Right cardiac atrium (tissue), 5 donors: Measurements from ENCODE around the gene UBTD1. TPM values are rescaled to one million over a fixed set of nuclear protein-coding genes. Genes with fewer than 3 reads are reported as not detected.
"Not testable (repeated sequence)": the region's sequence is repeated elsewhere in the genome, so short reads cannot be mapped to it uniquely, and the experiment has no call there.

Source experiments
- ATAC-seq, 2 donors: fragments of 200-7000 bp; cut with Tn5 transposase; one replicate each; pipeline versions ENCODE4 v1.8.0 to v1.9.1; 2020; ENCODE audit warnings: moderate library complexity in 2 of 2, mild to moderate bottlenecking in 1 of 2
- DNase-seq, 3 donors: peaks; one replicate each; pipeline ENCODE4 v3.0.0-alpha.2; 2020
- H3K27ac ChIP-seq: one replicate; pipeline ENCODE4 v1.5.1; 2013; ENCODE audit warnings: mild to moderate bottlenecking, low read length, control low read depth, moderate library complexity
- H3K27me3 ChIP-seq: one replicate; pipeline ENCODE4 v1.6.1; 2013; ENCODE audit not compliant: control insufficient read depth, insufficient read depth
- H3K4me1 ChIP-seq: one replicate; pipeline ENCODE4 v1.6.1; 2013; ENCODE audit warnings: low read length; ENCODE audit not compliant: control insufficient read depth, insufficient read depth
- H3K4me3 ChIP-seq: one replicate; pipeline ENCODE4 v1.5.1; 2013; ENCODE audit warnings: low read length, control low read depth
- H3K9me3 ChIP-seq: one replicate; pipeline ENCODE4 v1.6.1; 2013; ENCODE audit warnings: low read length; ENCODE audit not compliant: control insufficient read depth
- WGBS: extraction: QIAGEN DNeasy Blood & Tissue Kit; methylation state at CpG from one replicate; pipeline ENCODE4 v1.1.7; 2013; 5-methylcytosine and 5-hydroxymethylcytosine counted together
- intact Hi-C, 4 donors: fragments of 100-400 bp; cut with DNase I; formaldehyde crosslinking; loops; one replicate each; pipeline versions ENCODE4 v1.11.0 to v1.14.0; 2022 to 2023
- polyA plus RNA-seq: library from polyadenylated mRNA; stranded (reverse); fragments of 200-250 nt; gene quantifications from one replicate; pipeline ENCODE4 v1.2.3, GENCODE V29; 2013
- total RNA-seq, 4 donors: library from RNA; stranded (reverse); fragmentation: NEBNext Ultra II Directional; extraction: Animal tissue kit (Norgen Biotek cat#: 25700); gene quantifications; one replicate each; pipeline ENCODE4 v1.2.1, GENCODE V29; 2021
- donor health status: healthy with polysubstance abuse.
- donor health status: DM: no; HTN: yes; CAD: no.
- donor health status: DM: no; HTN: no; CAD: no.
- donor health status: DM: no; HTN: yes; CAD: no; lungs with severe emphysema.
- donor health status: DM: yes; HTN: yes; CAD: no.

The UBTD1 gene
- total and polyA plus RNA-seq, 5 donors: 24.8 to 42.1 (median 26.6) TPM

DNA sequence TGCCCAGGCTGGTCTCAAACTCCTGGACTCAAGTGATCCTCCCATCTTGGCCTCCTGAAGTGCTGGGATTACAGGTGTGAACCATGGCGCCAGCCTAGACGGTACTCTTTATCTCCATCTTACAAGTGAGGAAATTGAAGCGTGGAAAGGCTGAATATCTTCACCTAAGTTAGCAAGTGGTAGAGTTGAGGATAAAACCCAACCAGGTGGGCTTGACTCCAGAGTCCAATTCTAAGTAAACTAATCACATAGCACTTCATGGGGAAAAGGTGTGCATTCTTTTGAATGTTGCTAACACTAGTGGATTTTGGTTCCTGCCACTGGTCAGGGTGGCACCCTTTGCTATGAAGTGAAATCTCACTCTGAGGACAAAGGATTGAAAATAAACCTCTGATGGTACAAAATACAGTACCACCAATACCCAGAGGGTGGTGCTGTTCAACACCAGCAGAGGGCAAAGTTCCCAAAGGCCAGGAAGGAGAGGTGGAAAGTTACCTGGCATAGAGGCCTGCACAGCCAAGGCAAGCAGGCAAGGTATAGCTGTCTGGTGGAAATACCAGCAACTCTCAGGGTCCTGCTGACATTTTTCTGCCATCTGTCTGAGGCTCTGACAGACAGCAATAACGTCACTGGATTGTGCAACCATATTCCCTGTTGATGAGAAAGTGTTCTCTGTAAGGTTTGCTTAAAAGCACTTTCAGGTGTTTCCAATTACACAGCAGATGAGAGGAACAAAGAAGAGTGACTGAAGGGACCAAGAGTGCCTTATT is 35.2 kb upstream of the UBTD1 start:
- Histone ChIP-seq H3K4me1 (peaks cover 6% of the 10 kb centered on the region), H3K27me3 (no peaks in the 10 kb centered on the region), H3K27ac (no peak overlapping the region), H3K9me3 (no peaks in the 10 kb centered on the region), H3K4me3 (no peak overlapping the region)
- WGBS: 71% methylated on average over 4 of the region's 4 CpGs
- ATAC-seq (peak; percentile 42 to 46), DNase-seq (no peak)
- intact Hi-C loops: loop anchor here (5.0 to 10.0 kb wide), 2 partner anchors 89 to 91 kb away; no protein-coding TSS in a partner anchor

GRCh38 chr10:97464226-97464625 is 34.5 kb upstream of the UBTD1 start:
- ATAC-seq: peak in 1 of 2 donors; percentile 4

GRCh38 chr10:97465982-97466381 is 32.7 kb upstream of the UBTD1 start:
- Histone ChIP-seq H3K9me3 (no peaks in the 10 kb centered on the region), H3K27ac (peak overlapping the region; percentile 45)

More at GRCh38 chr10:97464226-97464625, 34.5 kb upstream of the UBTD1 start:
- no peak overlapping the region for H3K4me3 ChIP-seq
- no peaks in the 10 kb centered on the region for H3K9me3 ChIP-seq
- WGBS: 76% methylated on average over 1 of the region's 1 CpG
- no peaks in the 10 kb centered on the region for H3K27me3 ChIP-seq
- H3K27ac ChIP-seq: no peak overlapping the region
- intact Hi-C loops: loop anchor here (5.0 to 10.0 kb wide), 2 partner anchors 88 to 91 kb away; no protein-coding TSS in a partner anchor
- peaks cover 6% of the 10 kb centered on the region for H3K4me1 ChIP-seq
- no peak for DNase-seq

DNA sequence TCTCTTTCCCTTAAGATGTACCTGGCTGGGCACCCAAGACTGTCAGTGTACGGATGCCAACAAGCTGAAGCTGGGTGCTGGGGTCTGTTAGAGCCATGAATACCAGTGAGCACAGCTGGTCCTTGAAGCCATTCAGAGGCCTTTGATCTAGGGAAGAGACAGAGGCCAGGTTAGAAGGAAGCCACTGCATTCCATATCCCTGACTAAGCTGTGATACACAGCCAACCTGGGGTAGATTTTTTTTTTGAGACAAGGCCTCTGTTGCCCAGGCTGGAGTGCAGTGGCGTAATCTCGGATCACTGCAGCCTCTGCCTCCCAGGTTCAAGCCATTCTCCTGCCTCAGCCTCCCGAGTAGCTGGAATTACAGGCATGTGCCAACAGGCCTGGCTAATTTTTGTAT is 32.0 kb upstream of the UBTD1 start:
- intact Hi-C loops: loop anchor here in 1 of 4 donors (10.0 kb wide), 1 partner anchor 88 kb away; no protein-coding TSS in a partner anchor
- no peak overlapping the region for H3K4me3 ChIP-seq
- WGBS: 90% methylated on average over 4 of the region's 4 CpGs
- no peak for DNase-seq
- peaks cover 6% of the 10 kb centered on the region for H3K4me1 ChIP-seq
- no peak for ATAC-seq
- H3K27me3 ChIP-seq: no peaks in the 10 kb centered on the region
- H3K27ac ChIP-seq: no peak overlapping the region
- no peaks in the 10 kb centered on the region for H3K9me3 ChIP-seq

More at GRCh38 chr10:97465982-97466381, 32.7 kb upstream of the UBTD1 start:
- no peak for DNase-seq
- ATAC-seq: peak in 1 of 2 donors; percentile 37
- H3K4me1 ChIP-seq: peaks cover 6% of the 10 kb centered on the region
- no peaks in the 10 kb centered on the region for H3K27me3 ChIP-seq
- 77% methylated on average over 7 of the region's 7 CpGs for WGBS
- no peak overlapping the region for H3K4me3 ChIP-seq
- intact Hi-C loops: loop anchor here in 1 of 4 donors (10.0 kb wide), 1 partner anchor 89 kb away; no protein-coding TSS in a partner anchor

DNA sequence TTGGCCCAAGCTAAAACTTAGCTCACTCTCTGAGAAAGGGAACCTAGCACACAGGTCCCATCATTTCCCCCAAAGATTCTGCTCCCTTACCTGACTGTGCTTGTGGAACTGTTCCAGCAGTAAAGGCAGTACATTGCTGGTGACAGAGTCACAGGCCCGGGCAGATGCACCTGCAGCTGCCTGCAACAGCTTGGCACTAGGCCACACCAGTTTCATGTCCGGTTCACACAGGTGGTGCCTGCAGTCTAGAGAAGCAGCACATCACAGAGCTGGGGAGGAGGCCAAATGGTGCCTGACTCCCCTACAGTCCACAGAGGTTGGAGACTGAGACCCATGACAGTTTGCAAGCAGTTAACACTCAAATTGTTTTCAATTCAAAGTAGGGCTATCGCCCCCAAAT is 30.6 kb upstream of the UBTD1 start:
- no peaks in the 10 kb centered on the region for H3K27me3 ChIP-seq
- H3K9me3 ChIP-seq: no peaks in the 10 kb centered on the region
- DNase-seq: no peak
- H3K27ac ChIP-seq: no peak overlapping the region
- WGBS: 83% methylated on average over 3 of the region's 3 CpGs
- H3K4me3 ChIP-seq: no peak overlapping the region
- peaks cover 6% of the 10 kb centered on the region for H3K4me1 ChIP-seq
- no peak for ATAC-seq
- intact Hi-C loops: loop anchor here in 1 of 4 donors (10.0 kb wide), 1 partner anchor 87 kb away; no protein-coding TSS in a partner anchor

DNA sequence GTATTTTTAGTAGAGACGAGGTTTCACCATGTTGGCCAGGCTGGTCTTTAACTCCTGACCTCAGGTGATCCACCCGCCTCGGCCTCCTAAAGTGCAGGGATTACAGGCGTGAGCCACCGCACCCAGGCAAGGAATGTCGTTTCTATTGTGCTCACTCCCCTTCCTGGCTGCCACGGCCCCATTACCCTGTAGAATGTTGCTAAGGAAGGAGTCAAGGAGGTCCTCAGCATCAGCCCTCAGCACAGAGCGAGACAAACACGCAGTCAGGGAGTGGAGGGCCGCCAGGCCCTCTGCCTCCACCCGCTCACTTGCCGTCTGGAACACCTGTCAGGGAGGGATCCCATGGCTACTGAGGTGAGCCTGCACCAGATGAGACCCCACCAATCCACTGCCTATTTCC is 29.9 kb upstream of the UBTD1 start:
- intact Hi-C loops: loop anchor here in 1 of 4 donors (10.0 kb wide), 1 partner anchor 86 kb away; no protein-coding TSS in a partner anchor
- H3K27ac ChIP-seq, H3K4me1 ChIP-seq, H3K27me3 ChIP-seq, H3K4me3 ChIP-seq, DNase-seq, ATAC-seq, H3K9me3 ChIP-seq: not testable (repeated sequence)
- WGBS: 96% methylated on average over 12 of the region's 12 CpGs

DNA sequence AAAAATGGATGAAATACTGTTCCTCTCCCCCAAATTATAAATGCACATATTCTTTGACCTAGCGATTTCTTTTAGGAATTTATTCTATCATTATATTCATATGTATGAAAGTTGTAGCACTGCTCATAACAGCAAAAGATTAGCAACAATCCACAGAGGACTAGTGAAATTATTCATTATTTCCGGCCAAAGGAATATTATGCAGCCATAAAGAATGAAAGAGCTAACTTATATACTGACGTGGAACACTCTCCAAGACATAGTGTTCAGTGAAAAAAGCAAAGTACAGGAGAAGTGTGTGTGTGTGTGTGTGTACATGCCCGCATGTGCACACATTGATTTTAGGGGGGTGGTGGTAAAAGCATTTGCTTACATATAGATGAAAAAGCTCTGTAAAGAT is 23.8 kb upstream of the UBTD1 start:
- intact Hi-C loops: no loop called here
- Histone ChIP-seq H3K9me3 (no peaks in the 10 kb centered on the region), H3K4me1 (peaks cover 3% of the 10 kb centered on the region), H3K27me3 (no peaks in the 10 kb centered on the region), H3K4me3 (no peak overlapping the region), H3K27ac (no peak overlapping the region)
- no peak for DNase-seq
- no peak for ATAC-seq
- WGBS: 97% methylated on average over 4 of the region's 4 CpGs

GRCh38 chr10:97475936-97476594 is 22.7 kb upstream of the UBTD1 start:
- peaks cover 3% of the 10 kb centered on the region for H3K4me1 ChIP-seq
- no peak overlapping the region for H3K27ac ChIP-seq
- intact Hi-C loops: no loop called here
- ATAC-seq: peak; percentile 63 to 71
- H3K9me3 ChIP-seq: no peaks in the 10 kb centered on the region
- DNase-seq: no peak
- WGBS: 67% methylated on average over 2 of the region's 2 CpGs
- H3K27me3 ChIP-seq: no peaks in the 10 kb centered on the region
- H3K4me3 ChIP-seq: no peak overlapping the region

GRCh38 chr10:97479410-97479809 is 19.3 kb upstream of the UBTD1 start:
- H3K4me1 ChIP-seq, DNase-seq, H3K4me3 ChIP-seq, H3K9me3 ChIP-seq, H3K27me3 ChIP-seq, ATAC-seq, intact Hi-C loops, H3K27ac ChIP-seq: not testable (repeated sequence)
- WGBS: 91% methylated on average over 4 of the region's 4 CpGs

DNA sequence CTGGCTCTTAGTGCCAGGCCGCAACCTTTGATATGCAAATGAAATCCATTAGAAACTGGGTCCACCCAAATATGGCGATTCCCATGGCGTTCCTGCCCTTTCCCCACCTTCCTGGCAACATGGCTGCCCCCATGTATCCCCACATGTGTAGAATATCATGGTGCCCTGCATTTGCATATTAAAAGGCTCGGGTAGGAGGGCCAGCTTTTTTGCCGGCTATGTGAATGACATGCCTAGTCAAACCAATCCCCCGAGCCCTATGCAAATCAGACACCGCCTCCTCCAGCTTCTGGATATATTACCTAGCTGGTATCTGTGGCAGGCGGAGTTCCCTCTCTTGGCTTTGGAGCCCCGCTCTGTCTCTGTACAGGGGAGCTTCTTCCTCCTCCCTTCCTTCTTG is 18.8 kb upstream of the UBTD1 start:
- Histone ChIP-seq H3K27me3 (no peaks in the 10 kb centered on the region), H3K4me1 (peaks cover 7% of the 10 kb centered on the region), H3K27ac (no peak overlapping the region), H3K4me3 (no peak overlapping the region), H3K9me3 (no peaks in the 10 kb centered on the region)
- ATAC-seq (no peak), DNase-seq (no peak)
- intact Hi-C loops: no loop called here
- WGBS: 77% methylated on average over 9 of the region's 9 CpGs

DNA sequence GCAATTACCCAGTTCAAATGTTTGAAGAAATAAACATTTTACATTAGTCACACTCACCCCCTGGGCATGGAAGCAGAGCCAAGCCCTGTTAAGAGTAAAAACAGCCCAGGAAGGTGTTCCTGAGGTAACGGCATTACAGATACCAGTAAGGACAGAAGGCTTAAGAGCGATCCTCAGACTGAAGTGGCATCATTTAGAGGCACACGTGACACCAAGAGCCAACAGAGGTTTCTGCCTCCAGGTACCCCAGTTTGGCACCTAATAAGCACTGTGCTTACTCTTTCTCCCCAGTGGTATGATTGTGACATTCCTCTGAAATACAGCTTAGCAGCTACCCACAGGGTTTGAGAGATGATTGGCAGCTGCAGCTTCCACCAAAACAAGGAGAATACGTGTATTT is 17.7 kb upstream of the UBTD1 start:
- no peaks in the 10 kb centered on the region for H3K27me3 ChIP-seq
- ATAC-seq: no peak
- H3K4me3 ChIP-seq: no peak overlapping the region
- H3K27ac ChIP-seq: no peak overlapping the region
- 80% methylated on average over 4 of the region's 4 CpGs for WGBS
- intact Hi-C loops: no loop called here
- DNase-seq: no peak
- peaks cover 4% of the 10 kb centered on the region for H3K4me1 ChIP-seq
- H3K9me3 ChIP-seq: no peaks in the 10 kb centered on the region
